ENCODE data around the gene EPX. TPM values are rescaled to one million over a fixed set of nuclear protein-coding genes. Genes with fewer than 3 reads are reported as not detected.
A peak's percentile ranks its signal among the peaks of the same experiment; 100 is the strongest.

The EPX gene
- total and polyA plus RNA-seq, 3 donors from 2014 or later, result not detected

DNA sequence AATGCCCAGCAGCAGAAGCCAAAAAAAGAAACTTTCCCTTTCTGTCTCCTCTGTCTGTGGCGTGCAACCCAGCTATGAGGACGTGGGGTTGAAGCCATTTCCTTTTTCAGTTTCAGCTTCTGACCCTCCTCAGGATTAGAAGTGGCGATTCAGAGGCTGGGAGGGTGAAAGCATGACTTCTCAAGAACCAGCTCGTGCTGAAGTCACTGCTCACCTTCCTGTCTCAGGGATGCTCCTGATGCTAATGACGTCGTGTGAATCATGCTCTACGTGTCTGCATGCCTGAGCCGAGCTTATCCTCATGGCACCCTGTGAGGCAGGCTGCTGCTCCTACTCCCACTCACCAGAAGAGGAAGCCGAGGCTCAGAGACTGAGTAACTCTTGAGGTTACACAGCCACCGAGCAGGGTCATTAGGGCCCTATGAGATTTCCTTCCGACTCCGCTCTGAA is 40.2 kb downstream of the EPX start:
- intact Hi-C loops (cut with DNase I; ENCODE audit: low total_unique reads), result no loop called here
- no peak overlapping the region for H3K4me3 ChIP-seq
- TF ChIP-seq, protein P1, sequence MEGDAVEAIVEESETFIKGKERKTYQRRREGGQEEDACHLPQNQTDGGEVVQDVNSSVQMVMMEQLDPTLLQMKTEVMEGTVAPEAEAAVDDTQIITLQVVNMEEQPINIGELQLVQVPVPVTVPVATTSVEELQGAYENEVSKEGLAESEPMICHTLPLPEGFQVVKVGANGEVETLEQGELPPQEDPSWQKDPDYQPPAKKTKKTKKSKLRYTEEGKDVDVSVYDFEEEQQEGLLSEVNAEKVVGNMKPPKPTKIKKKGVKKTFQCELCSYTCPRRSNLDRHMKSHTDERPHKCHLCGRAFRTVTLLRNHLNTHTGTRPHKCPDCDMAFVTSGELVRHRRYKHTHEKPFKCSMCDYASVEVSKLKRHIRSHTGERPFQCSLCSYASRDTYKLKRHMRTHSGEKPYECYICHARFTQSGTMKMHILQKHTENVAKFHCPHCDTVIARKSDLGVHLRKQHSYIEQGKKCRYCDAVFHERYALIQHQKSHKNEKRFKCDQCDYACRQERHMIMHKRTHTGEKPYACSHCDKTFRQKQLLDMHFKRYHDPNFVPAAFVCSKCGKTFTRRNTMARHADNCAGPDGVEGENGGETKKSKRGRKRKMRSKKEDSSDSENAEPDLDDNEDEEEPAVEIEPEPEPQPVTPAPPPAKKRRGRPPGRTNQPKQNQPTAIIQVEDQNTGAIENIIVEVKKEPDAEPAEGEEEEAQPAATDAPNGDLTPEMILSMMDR (IDR thresholded peaks at IDR 0.05), result no peak
- no peak for TF ChIP-seq POLR2A (IDR thresholded peaks at IDR 0.05)
- H3K27ac ChIP-seq, result no peak overlapping the region
- no peaks in the 10 kb centered on the region for H3K4me1 ChIP-seq
- no peaks in the 10 kb centered on the region for H3K27me3 ChIP-seq
- WGBS, 2 donors, result 50 to 56% methylated on average over 8 to 12 of the region's 12 CpGs
- DNase-seq, result peak; percentile 20
- no peaks in the 10 kb centered on the region for H3K9me3 ChIP-seq
- no peaks in the 10 kb centered on the region for H3K36me3 ChIP-seq (ENCODE audit: low read depth, missing control alignments)

DNA sequence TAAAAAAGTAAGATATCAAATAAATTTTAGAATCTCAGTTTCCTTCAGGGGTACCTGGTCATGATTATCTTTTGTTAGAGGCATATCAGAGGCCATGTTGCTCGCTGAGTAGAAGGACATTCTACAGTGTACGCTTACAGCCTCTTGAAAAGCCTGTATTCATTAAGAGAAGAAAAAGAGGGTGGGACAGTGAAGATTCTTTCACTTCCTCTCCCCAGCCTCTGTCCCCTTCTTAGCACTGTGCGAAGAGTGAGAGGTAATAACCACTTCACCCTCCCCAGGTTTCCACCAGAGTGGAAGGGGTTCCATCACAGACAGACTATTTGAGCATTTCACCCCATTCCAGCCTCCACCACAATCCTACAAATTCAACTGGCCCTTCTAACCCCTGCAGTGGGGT is 41.0 kb downstream of the EPX start:
- TF ChIP-seq POLR2A (IDR thresholded peaks at IDR 0.05), result no peak
- TF ChIP-seq, protein P1 (IDR thresholded peaks at IDR 0.05), result no peak
- no peak overlapping the region for H3K4me3 ChIP-seq
- no peaks in the 10 kb centered on the region for H3K4me1 ChIP-seq
- H3K27me3 ChIP-seq, result no peaks in the 10 kb centered on the region
- no peak for DNase-seq
- H3K27ac ChIP-seq, result no peak overlapping the region
- 86 to 87% methylated on average over 3 of the region's 3 CpGs for WGBS, 2 donors
- H3K36me3 ChIP-seq (ENCODE audit: low read depth, missing control alignments), result no peaks in the 10 kb centered on the region
- intact Hi-C loops (cut with DNase I; ENCODE audit: low total_unique reads), result no loop called here
- H3K9me3 ChIP-seq, result no peaks in the 10 kb centered on the region

DNA sequence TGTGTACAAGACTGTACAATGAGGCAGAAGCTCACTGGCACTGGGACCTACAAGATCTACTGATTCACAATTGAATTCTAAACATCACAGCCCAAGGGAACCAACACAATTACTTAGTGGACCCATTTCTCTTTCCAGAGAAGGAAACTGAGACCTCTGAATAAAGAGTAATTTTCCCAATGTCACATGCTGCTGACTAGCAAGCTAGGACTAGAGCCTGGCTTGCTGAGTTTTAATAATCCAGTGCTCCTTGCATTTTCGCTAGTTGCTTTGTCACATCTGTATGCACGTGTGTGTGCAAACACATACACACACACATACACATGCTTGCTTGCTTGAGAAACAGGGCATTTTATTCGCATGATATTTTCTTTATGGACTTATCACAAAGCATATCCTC is 42.0 kb downstream of the EPX start:
- Histone ChIP-seq H3K9me3 (no peaks in the 10 kb centered on the region), H3K27me3 (no peaks in the 10 kb centered on the region), H3K4me1 (no peaks in the 10 kb centered on the region), H3K27ac (no peak overlapping the region), H3K4me3 (no peak overlapping the region), H3K36me3 (ENCODE audit: low read depth, missing control alignments) (no peaks in the 10 kb centered on the region)
- no peak for DNase-seq
- intact Hi-C loops (cut with DNase I; ENCODE audit: low total_unique reads), result no loop called here
- 87 to 89% methylated on average over 3 of the region's 3 CpGs for WGBS, 2 donors
- TF ChIP-seq POLR2A (IDR thresholded peaks at IDR 0.05), result no peak
- TF ChIP-seq, protein P1 (IDR thresholded peaks at IDR 0.05), result no peak

DNA sequence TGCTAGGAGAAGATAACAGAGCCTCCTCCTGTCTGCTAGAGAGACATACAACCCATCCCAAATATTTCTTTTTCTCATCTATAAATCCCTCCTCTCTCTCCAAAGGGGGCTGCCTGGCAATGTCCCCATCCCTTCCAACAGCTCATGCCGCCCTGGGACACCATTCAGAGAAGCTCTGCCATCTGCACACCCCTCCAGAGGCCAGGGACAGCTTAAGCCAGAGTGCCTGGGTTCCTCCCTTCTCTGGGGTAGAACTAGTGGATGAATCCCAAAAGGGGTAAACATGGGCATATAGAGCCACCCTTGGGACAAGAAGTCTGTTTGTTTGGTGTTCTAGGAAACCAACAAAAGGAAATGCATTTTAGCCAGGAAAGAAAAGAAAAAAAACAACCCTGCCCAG is 43.3 kb downstream of the EPX start:
- no peak overlapping the region for H3K4me3 ChIP-seq
- no peaks in the 10 kb centered on the region for H3K4me1 ChIP-seq
- no peaks in the 10 kb centered on the region for H3K36me3 ChIP-seq (ENCODE audit: low read depth, missing control alignments)
- intact Hi-C loops (cut with DNase I; ENCODE audit: low total_unique reads), result no loop called here
- 77 to 100% methylated on average over 1 of the region's 1 CpG for WGBS, 2 donors
- H3K27ac ChIP-seq, result no peak overlapping the region
- no peak for DNase-seq
- TF ChIP-seq, protein P1 (IDR thresholded peaks at IDR 0.05), result no peak
- TF ChIP-seq POLR2A (IDR thresholded peaks at IDR 0.05), result no peak
- no peaks in the 10 kb centered on the region for H3K9me3 ChIP-seq
- H3K27me3 ChIP-seq, result no peaks in the 10 kb centered on the region

DNA sequence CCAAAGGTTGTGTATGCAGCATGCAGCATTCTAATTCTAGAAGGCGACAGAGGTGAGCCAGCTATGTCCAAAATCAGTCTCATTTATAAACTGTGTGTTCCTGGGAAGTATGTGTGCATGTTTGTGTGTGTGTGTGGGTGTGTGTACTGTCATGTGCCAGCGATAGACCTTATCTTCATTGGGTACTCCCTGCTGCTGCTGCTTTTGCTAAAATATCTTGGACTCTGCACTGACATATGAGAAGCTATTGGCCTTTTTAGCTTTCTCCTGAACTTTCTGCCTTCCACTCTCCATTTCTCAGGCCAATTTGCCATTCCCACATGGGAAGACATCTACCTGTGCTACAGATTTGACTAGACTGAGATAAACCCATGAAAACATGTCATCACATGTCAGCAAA is 43.9 kb downstream of the EPX start:
- H3K4me3 ChIP-seq, result no peak overlapping the region
- WGBS, 2 donors, result 41 to 63% methylated on average over 2 of the region's 2 CpGs
- intact Hi-C loops (cut with DNase I; ENCODE audit: low total_unique reads), result no loop called here
- H3K9me3 ChIP-seq, result no peaks in the 10 kb centered on the region
- no peaks in the 10 kb centered on the region for H3K36me3 ChIP-seq (ENCODE audit: low read depth, missing control alignments)
- TF ChIP-seq, protein P1 (IDR thresholded peaks at IDR 0.05), result no peak
- no peak for TF ChIP-seq POLR2A (IDR thresholded peaks at IDR 0.05)
- H3K27ac ChIP-seq, result no peak overlapping the region
- DNase-seq, result no peak
- H3K4me1 ChIP-seq, result no peaks in the 10 kb centered on the region
- no peaks in the 10 kb centered on the region for H3K27me3 ChIP-seq
